GM12874 (cell line): ENCODE data around the gene SEZ6.

ENCODE experiments used
- TF ChIP-seq, protein P1 (sequence below): IDR thresholded peaks from 2 replicates; pipeline ENCODE4 v1.5.1; 2011; ENCODE audit warnings: low read depth, mild to moderate bottlenecking, control low read depth, low read length, moderate library complexity; ENCODE audit not compliant: insufficient read depth

Gene SEZ6, protein sequence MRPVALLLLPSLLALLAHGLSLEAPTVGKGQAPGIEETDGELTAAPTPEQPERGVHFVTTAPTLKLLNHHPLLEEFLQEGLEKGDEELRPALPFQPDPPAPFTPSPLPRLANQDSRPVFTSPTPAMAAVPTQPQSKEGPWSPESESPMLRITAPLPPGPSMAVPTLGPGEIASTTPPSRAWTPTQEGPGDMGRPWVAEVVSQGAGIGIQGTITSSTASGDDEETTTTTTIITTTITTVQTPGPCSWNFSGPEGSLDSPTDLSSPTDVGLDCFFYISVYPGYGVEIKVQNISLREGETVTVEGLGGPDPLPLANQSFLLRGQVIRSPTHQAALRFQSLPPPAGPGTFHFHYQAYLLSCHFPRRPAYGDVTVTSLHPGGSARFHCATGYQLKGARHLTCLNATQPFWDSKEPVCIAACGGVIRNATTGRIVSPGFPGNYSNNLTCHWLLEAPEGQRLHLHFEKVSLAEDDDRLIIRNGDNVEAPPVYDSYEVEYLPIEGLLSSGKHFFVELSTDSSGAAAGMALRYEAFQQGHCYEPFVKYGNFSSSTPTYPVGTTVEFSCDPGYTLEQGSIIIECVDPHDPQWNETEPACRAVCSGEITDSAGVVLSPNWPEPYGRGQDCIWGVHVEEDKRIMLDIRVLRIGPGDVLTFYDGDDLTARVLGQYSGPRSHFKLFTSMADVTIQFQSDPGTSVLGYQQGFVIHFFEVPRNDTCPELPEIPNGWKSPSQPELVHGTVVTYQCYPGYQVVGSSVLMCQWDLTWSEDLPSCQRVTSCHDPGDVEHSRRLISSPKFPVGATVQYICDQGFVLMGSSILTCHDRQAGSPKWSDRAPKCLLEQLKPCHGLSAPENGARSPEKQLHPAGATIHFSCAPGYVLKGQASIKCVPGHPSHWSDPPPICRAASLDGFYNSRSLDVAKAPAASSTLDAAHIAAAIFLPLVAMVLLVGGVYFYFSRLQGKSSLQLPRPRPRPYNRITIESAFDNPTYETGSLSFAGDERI

DNA sequence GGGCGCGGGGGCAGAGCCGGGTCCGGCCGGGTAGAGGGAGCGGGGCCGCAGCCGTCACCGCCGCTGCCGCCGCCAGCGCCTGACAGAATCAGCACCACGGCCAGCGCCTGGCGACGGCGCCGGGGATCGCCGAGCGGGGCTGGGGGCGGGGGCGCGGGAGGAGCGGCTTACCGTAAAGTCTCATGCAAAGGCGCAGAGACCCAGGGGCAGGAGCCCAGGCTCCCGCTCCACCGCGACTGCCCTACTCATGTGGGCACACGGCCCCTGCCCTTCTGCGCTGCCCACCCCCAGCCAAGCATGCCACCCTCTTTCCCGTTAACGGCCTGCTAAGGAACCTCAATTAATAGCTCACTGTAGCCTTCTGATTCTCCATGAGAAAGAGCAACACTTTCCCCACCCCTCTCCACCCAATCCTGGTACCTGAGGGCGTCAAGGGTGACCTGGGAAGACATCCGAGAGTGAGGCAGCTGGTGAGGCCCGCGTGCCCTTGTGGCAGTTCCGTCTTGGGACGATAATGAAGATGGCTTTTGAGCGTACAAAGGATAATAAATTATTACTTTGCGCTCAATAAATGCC lies at the start of gene SEZ6:
TSS of gene SEZ6 (minus strand) at position 98 of the 576 bp plus-strand sequence. CDS start 164 bp downstream, outside the sequence.
- TF ChIP-seq, protein P1, sequence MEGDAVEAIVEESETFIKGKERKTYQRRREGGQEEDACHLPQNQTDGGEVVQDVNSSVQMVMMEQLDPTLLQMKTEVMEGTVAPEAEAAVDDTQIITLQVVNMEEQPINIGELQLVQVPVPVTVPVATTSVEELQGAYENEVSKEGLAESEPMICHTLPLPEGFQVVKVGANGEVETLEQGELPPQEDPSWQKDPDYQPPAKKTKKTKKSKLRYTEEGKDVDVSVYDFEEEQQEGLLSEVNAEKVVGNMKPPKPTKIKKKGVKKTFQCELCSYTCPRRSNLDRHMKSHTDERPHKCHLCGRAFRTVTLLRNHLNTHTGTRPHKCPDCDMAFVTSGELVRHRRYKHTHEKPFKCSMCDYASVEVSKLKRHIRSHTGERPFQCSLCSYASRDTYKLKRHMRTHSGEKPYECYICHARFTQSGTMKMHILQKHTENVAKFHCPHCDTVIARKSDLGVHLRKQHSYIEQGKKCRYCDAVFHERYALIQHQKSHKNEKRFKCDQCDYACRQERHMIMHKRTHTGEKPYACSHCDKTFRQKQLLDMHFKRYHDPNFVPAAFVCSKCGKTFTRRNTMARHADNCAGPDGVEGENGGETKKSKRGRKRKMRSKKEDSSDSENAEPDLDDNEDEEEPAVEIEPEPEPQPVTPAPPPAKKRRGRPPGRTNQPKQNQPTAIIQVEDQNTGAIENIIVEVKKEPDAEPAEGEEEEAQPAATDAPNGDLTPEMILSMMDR = no peak

DNA sequence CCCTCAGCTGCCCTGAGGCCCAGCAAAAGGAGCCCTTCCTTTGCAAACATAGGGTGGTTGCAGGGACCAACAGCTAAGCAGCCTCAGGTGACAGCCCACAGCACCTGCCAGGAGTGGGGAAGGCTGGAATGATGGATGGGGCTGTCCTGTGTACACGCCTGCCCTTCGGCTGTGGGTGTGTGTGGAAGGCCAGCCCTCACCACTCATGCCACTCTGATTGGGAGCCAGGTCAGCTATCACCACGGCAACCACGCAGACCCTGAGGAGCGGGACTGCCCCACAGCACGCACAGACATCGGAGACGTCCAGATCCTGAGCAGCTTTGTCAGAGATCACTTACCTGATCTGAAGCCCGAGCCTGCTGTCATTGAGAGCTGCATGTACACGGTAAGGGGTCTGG lies 49.0 kb upstream of the SEZ6 start:
- TF ChIP-seq, protein P1 = no peak

DNA sequence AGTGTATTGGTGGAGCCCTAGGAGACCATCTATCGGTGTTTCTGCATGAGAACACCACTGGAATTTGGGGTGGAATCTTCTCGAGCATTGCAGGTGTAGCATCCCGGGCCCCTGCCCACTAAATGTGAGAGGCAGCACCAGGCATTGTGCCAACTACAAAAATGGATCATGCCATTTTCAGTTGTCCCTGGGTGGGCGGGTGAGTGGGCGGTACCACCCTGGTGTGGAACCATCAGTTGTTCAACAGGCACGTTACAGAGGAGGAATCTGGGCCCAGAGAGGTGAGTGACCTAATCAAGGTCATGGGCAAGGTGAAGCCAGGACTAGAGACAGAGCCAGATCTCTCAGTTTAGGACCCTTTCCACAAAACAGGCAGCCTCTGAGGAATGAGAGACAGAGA lies 45.9 kb upstream of the SEZ6 start:
- TF ChIP-seq, protein P1 = no peak

DNA sequence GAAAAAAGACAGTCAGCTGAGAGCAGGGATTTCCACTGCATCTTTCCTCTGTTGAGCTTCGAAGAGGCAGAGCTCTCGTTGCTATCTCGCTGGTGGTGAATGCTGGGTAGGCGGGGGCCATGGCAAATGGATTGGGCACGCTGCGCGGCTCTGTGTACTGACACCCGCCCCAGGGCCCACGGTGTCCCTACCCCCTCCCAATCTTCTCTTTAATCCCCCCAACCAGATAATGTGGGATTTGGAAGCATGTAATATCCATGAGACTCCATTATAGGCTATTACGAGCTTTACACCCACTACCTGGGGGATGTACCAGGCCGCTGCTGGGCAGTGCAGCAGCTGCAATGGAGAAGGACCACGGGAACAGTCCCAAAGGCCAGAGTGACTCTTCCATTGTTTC lies 45.4 kb upstream of the SEZ6 start:
- TF ChIP-seq, protein P1 = no peak

DNA sequence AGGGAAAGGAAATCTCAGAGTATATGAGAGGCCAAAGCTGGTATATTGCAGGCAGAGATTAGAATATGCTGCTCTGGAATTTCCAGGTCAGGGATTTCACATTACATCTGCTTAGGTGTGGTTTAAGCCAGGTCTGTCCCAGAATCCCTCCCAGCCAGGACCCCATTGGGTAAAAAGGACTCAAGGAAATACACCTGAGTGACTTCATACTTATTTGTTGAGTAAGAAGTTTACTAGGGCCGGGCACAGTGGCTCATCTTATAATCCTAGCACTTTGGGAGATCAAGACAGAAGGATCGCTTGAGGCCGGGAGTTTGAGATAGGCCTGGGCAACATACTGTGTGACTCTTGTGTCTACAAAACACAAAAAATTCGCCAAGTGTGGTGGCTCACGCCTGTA lies 44.3 kb upstream of the SEZ6 start:
- TF ChIP-seq, protein P1 = no peak

DNA sequence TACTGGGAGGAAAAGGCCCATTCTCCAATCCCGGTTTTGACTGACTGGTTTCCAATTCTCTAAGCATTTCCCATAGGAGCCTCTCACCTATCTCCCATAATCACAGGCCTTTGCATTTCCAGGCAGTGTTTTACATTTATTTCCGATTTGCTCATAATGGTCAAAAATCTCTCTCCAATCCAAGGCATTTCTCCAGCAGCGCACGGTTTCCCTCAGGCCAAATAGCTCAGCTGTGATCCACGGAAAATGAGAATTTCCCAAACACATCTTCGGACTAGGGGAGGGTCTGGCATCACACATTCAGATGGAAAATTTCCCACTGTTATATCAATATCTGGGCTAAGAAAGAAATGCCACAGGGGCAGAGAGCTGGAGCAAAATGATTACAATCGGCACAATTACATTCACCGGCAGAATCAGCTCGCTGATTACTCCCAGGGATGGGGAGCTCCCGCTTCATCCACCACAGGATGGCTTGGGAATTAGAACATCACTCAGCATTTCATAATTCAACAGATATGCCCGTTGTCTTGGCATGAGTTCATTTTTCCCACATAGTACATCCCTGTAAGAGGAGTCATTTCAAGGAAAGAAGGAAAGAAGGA lies 43.8 kb upstream of the SEZ6 start:
- TF ChIP-seq, protein P1 = no peak
